GM12891 (cell line): ENCODE measurements around the gene COL21A1.
"Not testable (repeated sequence)": the region's sequence is repeated elsewhere in the genome, so short reads cannot be mapped to it uniquely, and the experiment has no call there.

ENCODE experiments used
- DNase-seq: peaks from one replicate; pipeline ENCODE4 v3.0.0; 2011; ENCODE audit warnings: low spot score; ENCODE audit not compliant: insufficient read length
- FAIRE-seq: peaks from 2 replicates; lab custom pipeline; 2011; peaks lifted over from hg19 to GRCh38; lab: Jason Lieb, UNC
- PAX5 ChIP-seq: IDR thresholded peaks from 2 replicates; pipeline ENCODE4 v1.6.1; 2011; ENCODE audit warnings: low read length, moderate library complexity, mild to moderate bottlenecking; ENCODE audit not compliant: insufficient read depth, severe bottlenecking
- POLR2A ChIP-seq: IDR thresholded peaks from 2 replicates; pipeline ENCODE4 v1.6.1; 2011; ENCODE audit warnings: low read depth, low read length, control low read depth
- POLR2AphosphoS5 ChIP-seq: IDR thresholded peaks from 2 replicates; pipeline ENCODE4 v1.6.1; 2011; ENCODE audit warnings: low read depth, low read length, control low read depth
- POU2F2 ChIP-seq: IDR thresholded peaks from 2 replicates; pipeline ENCODE4 v1.6.1; 2011; ENCODE audit warnings: low read depth, mild to moderate bottlenecking, control low read depth, low read length, moderate library complexity
- SPI1 ChIP-seq: IDR thresholded peaks from 2 replicates; pipeline ENCODE4 v1.6.1; 2011; ENCODE audit warnings: low read depth, low read length, control low read depth
- TAF1 ChIP-seq: IDR thresholded peaks from 2 replicates; pipeline ENCODE4 v1.6.1; 2011; ENCODE audit warnings: low read depth, low read length, control low read depth

Gene COL21A1

GRCh38 chr6:56026455-56027180, 220.8 kb downstream of the COL21A1 start:
- FAIRE-seq = no peak
- TF ChIP-seq SPI1 (no peak), POLR2AphosphoS5 (no peak), PAX5 (no peak), TAF1 (no peak), POU2F2 (no peak), POLR2A (no peak)
- DNase-seq = no peak

GRCh38 chr6:56025795-56026194, 221.6 kb downstream of the COL21A1 start:
- FAIRE-seq (no peak), DNase-seq (no peak)
- no peak for TF ChIP-seq POLR2AphosphoS5
- TF ChIP-seq PAX5 = no peak
- no peak for TF ChIP-seq SPI1
- TF ChIP-seq POLR2A = no peak
- no peak for TF ChIP-seq POU2F2
- TF ChIP-seq TAF1 = no peak

- no peak for DNase-seq
- FAIRE-seq = no peak
- TF ChIP-seq TAF1 (no peak), POU2F2 (no peak), POLR2A (no peak), SPI1 (no peak), PAX5 (no peak), POLR2AphosphoS5 (no peak)
These were observed 222.4 kb downstream of the COL21A1 start for GRCh38 chr6:56024931-56025330.

- no peak for TF ChIP-seq POU2F2
- no peak for TF ChIP-seq POLR2AphosphoS5
- TF ChIP-seq TAF1 = no peak
- no peak for TF ChIP-seq SPI1
- no peak for TF ChIP-seq PAX5
- TF ChIP-seq POLR2A = no peak
- FAIRE-seq = no peak
- no peak for DNase-seq
These were observed 223.6 kb downstream of the COL21A1 start for GRCh38 chr6:56023829-56024228.

GRCh38 chr6:56022678-56023077, 224.7 kb downstream of the COL21A1 start:
- TF ChIP-seq PAX5 (no peak), POLR2AphosphoS5 (no peak), POLR2A (no peak), SPI1 (no peak), POU2F2 (no peak), TAF1 (no peak)
- FAIRE-seq = no peak

GRCh38 chr6:56021943-56022342, 225.4 kb downstream of the COL21A1 start:
- DNase-seq = no peak
- no peak for FAIRE-seq
- TF ChIP-seq SPI1 (no peak), POLR2A (no peak), TAF1 (no peak), PAX5 (no peak), POLR2AphosphoS5 (no peak), POU2F2 (no peak)

More at GRCh38 chr6:56022678-56023077, 224.7 kb downstream of the COL21A1 start:
- DNase-seq = no peak

GRCh38 chr6:56019973-56020372, 227.4 kb downstream of the COL21A1 start:
- FAIRE-seq = no peak
- no peak for DNase-seq

GRCh38 chr6:56017198-56017597, 230.2 kb downstream of the COL21A1 start:
- FAIRE-seq = no peak
- DNase-seq = no peak
- TF ChIP-seq POU2F2 = no peak
- no peak for TF ChIP-seq SPI1
- no peak for TF ChIP-seq POLR2AphosphoS5
- TF ChIP-seq TAF1 = no peak
- no peak for TF ChIP-seq PAX5
- no peak for TF ChIP-seq POLR2A

More at GRCh38 chr6:56019973-56020372, 227.4 kb downstream of the COL21A1 start:
- TF ChIP-seq POLR2AphosphoS5 (no peak), POLR2A (no peak), SPI1 (no peak), PAX5 (no peak), TAF1 (no peak), POU2F2 (no peak)

GRCh38 chr6:56014039-56014438, 233.3 kb downstream of the COL21A1 start:
- DNase-seq, FAIRE-seq: not testable (repeated sequence)

GRCh38 chr6:56009636-56010035, 237.7 kb downstream of the COL21A1 start:
- no peak for DNase-seq
- FAIRE-seq = no peak
- no peak for TF ChIP-seq POLR2AphosphoS5
- no peak for TF ChIP-seq PAX5
- no peak for TF ChIP-seq TAF1
- no peak for TF ChIP-seq POU2F2
- TF ChIP-seq SPI1 = no peak
- TF ChIP-seq POLR2A = no peak
